8988T (cell line): ENCODE data around the gene ANKUB1.
A peak's percentile ranks its signal among the peaks of the same experiment; 100 is the strongest.
"Not testable (repeated sequence)": the region's sequence is repeated elsewhere in the genome, so short reads cannot be mapped to it uniquely, and the experiment has no call there.

ENCODE experiments used
- DNase-seq: peaks from one replicate; pipeline ENCODE4 v3.0.0; 2011

ANKUB1 gene

GRCh38 chr3:149792452-149793270 is at the start of gene ANKUB1:
Gene ANKUB1, minus strand, starts transcription at chr3:149792554. Its CDS starts 188 bp downstream, at chr3:149792366.
- no peak for DNase-seq

- no peak for DNase-seq
These were observed 47.5 kb upstream of the ANKUB1 start for GRCh38 chr3:149839896-149840295.

GRCh38 chr3:149839469-149839868 is 47.1 kb upstream of the ANKUB1 start:
- DNase-seq: not testable (repeated sequence)

GRCh38 chr3:149838491-149838890 is 46.1 kb upstream of the ANKUB1 start:
- not testable (repeated sequence) for DNase-seq

GRCh38 chr3:149833241-149833640 is 40.9 kb upstream of the ANKUB1 start:
- DNase-seq: no peak

GRCh38 chr3:149832086-149832485 is 39.7 kb upstream of the ANKUB1 start:
- no peak for DNase-seq

GRCh38 chr3:149831321-149831720 is 39.0 kb upstream of the ANKUB1 start:
- no peak for DNase-seq

- DNase-seq: no peak
These were observed 38.5 kb upstream of the ANKUB1 start for GRCh38 chr3:149830902-149831301.

GRCh38 chr3:149829631-149830030 is 37.3 kb upstream of the ANKUB1 start:
- not testable (repeated sequence) for DNase-seq

- DNase-seq: no peak
These were observed 36.0 kb upstream of the ANKUB1 start for GRCh38 chr3:149828390-149828789.

GRCh38 chr3:149826636-149827035 is 34.3 kb upstream of the ANKUB1 start:
- no peak for DNase-seq

- DNase-seq: no peak
These were observed 27.8 kb upstream of the ANKUB1 start for GRCh38 chr3:149820183-149820582.

- DNase-seq: no peak
These were observed 27.1 kb upstream of the ANKUB1 start for GRCh38 chr3:149819432-149819831.

GRCh38 chr3:149816986-149817385 is 24.6 kb upstream of the ANKUB1 start:
- DNase-seq: no peak

GRCh38 chr3:149816311-149816710 is 24.0 kb upstream of the ANKUB1 start:
- no peak for DNase-seq

GRCh38 chr3:149815728-149816127 is 23.4 kb upstream of the ANKUB1 start:
- no peak for DNase-seq

GRCh38 chr3:149815321-149815720 is 23.0 kb upstream of the ANKUB1 start:
- DNase-seq: no peak

- no peak for DNase-seq
These were observed 21.3 kb upstream of the ANKUB1 start for GRCh38 chr3:149813367-149814281.

GRCh38 chr3:149812606-149813366 is 20.4 kb upstream of the ANKUB1 start, which contains the start of gene RNF13:
Gene RNF13, plus strand, starts transcription at chr3:149813215. Its CDS starts 32,812 bp downstream, at chr3:149846027.
- DNase-seq: peak; percentile 36

- peak; percentile 7 for DNase-seq
These were observed 19.8 kb upstream of the ANKUB1 start for GRCh38 chr3:149812165-149812605.

GRCh38 chr3:149810846-149811245 is 18.5 kb upstream of the ANKUB1 start:
- no peak for DNase-seq

- no peak for DNase-seq
These were observed 17.3 kb upstream of the ANKUB1 start for GRCh38 chr3:149809699-149810098.
